Fibroblast of lung (primary cell): ENCODE results near the gene HNRNPF.

Experiments used
- CTCF ChIP-seq, 2 donors: IDR thresholded peaks in 1 of 2; conservative IDR thresholded peaks in 1 of 2; 1 replicate in 1 of 2; 2 replicates in 1 of 2; pipeline ENCODE4 v1.5.1; 2011 to 2012; ENCODE audit warnings: low read length in 2 of 2, control low read depth in 1 of 2, inconsistent platforms in 1 of 2, low read depth in 1 of 2, mild to moderate bottlenecking in 1 of 2
- EZH2 ChIP-seq: IDR thresholded peaks from 2 replicates; pipeline ENCODE4 v1.5.1; 2012; ENCODE audit warnings: low read length, control low read depth, mild to moderate bottlenecking; ENCODE audit errors: missing control alignments

GRCh38 chr10:43371418-43371817 lies 37.6 kb downstream of the HNRNPF start, which contains the start of gene FXYD4:
- TF ChIP-seq CTCF (conservative IDR thresholded peaks at IDR 0.05 in 1 of 2, IDR thresholded peaks at IDR 0.05 in 1 of 2; ENCODE audit: low read depth in 1 of 2, low read length in 2 of 2): no peak
- TF ChIP-seq EZH2: no peak
